GM23338 (cell line): ENCODE measurements around the gene RORC. TPM values are rescaled to one million over a fixed set of nuclear protein-coding genes. Genes with fewer than 3 reads are reported as not detected.
A peak's percentile ranks its signal among the peaks of the same experiment; 100 is the strongest.

Source experiments
- ATAC-seq: fragments of 200-7000 bp; cut with Tn5 transposase; 3 replicates; pipeline ENCODE4 v1.9.1; 2020
- DNase-seq: peaks from one replicate; pipeline ENCODE4 v3.0.0-alpha.2; 2015; ENCODE audit warnings: low spot score
- H2AFZ ChIP-seq: fragments of 200-600 bp; sonication (generic); 2 replicates; pipeline ENCODE4 v1.8.0; 2016; ENCODE audit warnings: antibody characterized with exemption, mild to moderate bottlenecking, moderate library complexity
- H3F3A ChIP-seq: fragments of 200-600 bp; sonication (generic); replicated peaks from 2 replicates; pipeline ENCODE4 v1.8.0; 2017; ENCODE audit warnings: antibody characterized with exemption, mixed run types, low read depth
- H3K27ac ChIP-seq: fragments of 200-600 bp; sonication (generic); 2 replicates; pipeline ENCODE4 v1.6.1; 2016; ENCODE audit warnings: low read depth
- H3K27me3 ChIP-seq: fragments of 200-600 bp; sonication (generic); 2 replicates; pipeline ENCODE4 v1.8.0; 2016; ENCODE audit warnings: mild to moderate bottlenecking, mixed run types, moderate library complexity; ENCODE audit not compliant: insufficient read depth
- H3K36me3 ChIP-seq: fragments of 200-600 bp; sonication (generic); 2 replicates; pipeline ENCODE4 v1.8.0; 2016; ENCODE audit warnings: mild to moderate bottlenecking; ENCODE audit not compliant: insufficient read depth
- H3K4me1 ChIP-seq: fragments of 200-600 bp; sonication (generic); 2 replicates; pipeline ENCODE4 v1.8.0; 2016; ENCODE audit warnings: mild to moderate bottlenecking, moderate library complexity; ENCODE audit not compliant: insufficient read depth
- H3K4me2 ChIP-seq: fragments of 200-600 bp; sonication (generic); 2 replicates; pipeline ENCODE4 v1.7.1; 2017; ENCODE audit warnings: mixed run types
- H3K4me3 ChIP-seq: fragments of 200-600 bp; sonication (generic); 2 replicates; pipeline ENCODE4 v1.6.1; 2016; ENCODE audit warnings: mixed run types
- H3K79me2 ChIP-seq: fragments of 200-600 bp; sonication (generic); replicated peaks from 2 replicates; pipeline ENCODE4 v1.8.0; 2017; ENCODE audit warnings: mild to moderate bottlenecking; ENCODE audit not compliant: insufficient read depth
- H3K9me2 ChIP-seq: fragments of 200-600 bp; sonication (generic); 2 replicates; pipeline ENCODE4 v1.8.0; 2017; ENCODE audit not compliant: insufficient read depth
- H4K20me1 ChIP-seq: fragments of 200-600 bp; sonication (generic); replicated peaks from 2 replicates; pipeline ENCODE4 v1.8.0; 2017; ENCODE audit warnings: mild to moderate bottlenecking; ENCODE audit not compliant: insufficient read depth
- H3K27ac Mint-ChIP-seq: 2 replicates; pipeline ENCODE4 v1.8.0; 2020; ENCODE audit warnings: inconsistent platforms, mild to moderate bottlenecking, moderate library complexity, mixed read lengths
- H3K27me3 Mint-ChIP-seq: 3 replicates; pipeline ENCODE4 v1.8.0; 2022; ENCODE audit warnings: low read depth, mild to moderate bottlenecking, moderate library complexity, mixed read lengths, inconsistent platforms; ENCODE audit not compliant: insufficient read depth, poor library complexity
- H3K36me3 Mint-ChIP-seq: 3 replicates; pipeline ENCODE4 v1.8.0; 2021; ENCODE audit warnings: low read depth, mild to moderate bottlenecking, inconsistent platforms, moderate library complexity, mixed read lengths
- H3K4me1 Mint-ChIP-seq: 3 replicates; pipeline ENCODE4 v1.8.0; 2020; ENCODE audit warnings: mild to moderate bottlenecking, inconsistent platforms, mixed read lengths
- H3K4me3 Mint-ChIP-seq: 3 replicates; pipeline ENCODE4 v1.8.0; 2021; ENCODE audit warnings: moderate library complexity, mild to moderate bottlenecking, inconsistent platforms, mixed read lengths
- H3K9me3 Mint-ChIP-seq: 3 replicates; pipeline ENCODE4 v1.8.0; 2020; ENCODE audit warnings: moderate library complexity, mild to moderate bottlenecking, inconsistent platforms, mixed read lengths
- CTCF ChIP-seq, 2 experiments: fragments of 200-600 bp in 1 of 2; sonication (generic) in 1 of 2; conservative IDR thresholded peaks; 2 replicates each; pipeline versions ENCODE4 v1.5.1 to v1.6.1; 2016 to 2017; ENCODE audit warnings: antibody characterized with exemption in 2 of 2, low read depth in 2 of 2, mild to moderate bottlenecking in 2 of 2, moderate library complexity in 1 of 2
- ETS1 ChIP-seq: IDR thresholded peaks from 2 replicates; pipeline ENCODE4 v1.6.1; 2016; ENCODE audit warnings: antibody characterized with exemption
- JUNB ChIP-seq: IDR thresholded peaks from one replicate; pipeline ENCODE4 v1.6.1; 2016; ENCODE audit warnings: antibody characterized with exemption; ENCODE audit not compliant: unreplicated experiment
- REST ChIP-seq: IDR thresholded peaks from one replicate; pipeline ENCODE4 v1.6.1; 2018; ENCODE audit warnings: antibody characterized with exemption; ENCODE audit not compliant: unreplicated experiment
- STAT1 ChIP-seq: IDR thresholded peaks from one replicate; pipeline ENCODE4 v1.6.1; 2016; ENCODE audit warnings: antibody characterized with exemption; ENCODE audit not compliant: unreplicated experiment
- ZNF462 ChIP-seq: fragments of 250-450 bp; sonication (Bioruptor Pico); IDR thresholded peaks from 2 replicates; pipeline ENCODE4 v1.5.0; 2020; ENCODE audit warnings: mild to moderate bottlenecking, moderate library complexity
- polyA plus RNA-seq: library from polyadenylated mRNA; unstranded; fragments of >200 nt; fragmentation: Nextera tagmentation; extraction: Ambion mirVana; gene quantifications from 2 replicates; pipeline ENCODE4 v1.2.1, GENCODE V29; 2016
- total RNA-seq: library from RNA; depleted of rRNA; stranded (reverse); fragments of >200 nt; shearing (Covaris generic); gene quantifications from 2 replicates; pipeline ENCODE4 v1.2.3, GENCODE V29; 2014

Gene RORC
- total and polyA plus RNA-seq, 2 experiments from 2014 or later = 0.29 to 0.97 TPM

- no peak for TF ChIP-seq ZNF462
- TF ChIP-seq CTCF (conservative IDR thresholded peaks at IDR 0.05; ENCODE audit: low read depth in 2 of 2) = no peak
- no peak for TF ChIP-seq ETS1
Observed at GRCh38 chr1:151831256-151831591, 378 bp downstream of the RORC start (continued).

GRCh38 chr1:151830055-151830454, 1.5 kb downstream of the RORC start:
- DNase-seq (no peak), ATAC-seq (no peak)
- H3K27me3 Mint-ChIP-seq = peaks cover 15% of the 10 kb centered on the region
- Histone ChIP-seq H3K9me2 (no peaks in the 10 kb centered on the region), H3F3A (no peaks in the 10 kb centered on the region; the same call in 1 of the 2 replicates), H3K27me3 (no peaks in the 10 kb centered on the region), H3K4me1 (peaks cover 44% of the 10 kb centered on the region), H4K20me1 (no peaks in the 10 kb centered on the region), H3K36me3 (no peaks in the 10 kb centered on the region), H3K79me2 (no peaks in the 10 kb centered on the region), H2AFZ (peak overlapping the region; percentile 93), H3K27ac (no peak overlapping the region), H3K4me3 (0 out of 2 replicates have a peak overlapping the region, but pooled peaks have one; percentile 20), H3K4me2 (peak overlapping the region; percentile 83; the same call in 1 of the 2 replicates)
- H3K36me3 Mint-ChIP-seq = no peaks in the 10 kb centered on the region; the same call in 2 of the 3 replicates
- peaks cover 50% of the 10 kb centered on the region for H3K4me1 Mint-ChIP-seq
- no peak overlapping the region for H3K4me3 Mint-ChIP-seq
- no peaks in the 10 kb centered on the region; the same call in 2 of the 3 replicates for H3K9me3 Mint-ChIP-seq
- no peak overlapping the region for H3K27ac Mint-ChIP-seq
- TF ChIP-seq REST (no peak), STAT1 (no peak), JUNB (no peak)
